Measurements from ENCODE around the gene DNAJB4.

The DNAJB4 gene

DNA sequence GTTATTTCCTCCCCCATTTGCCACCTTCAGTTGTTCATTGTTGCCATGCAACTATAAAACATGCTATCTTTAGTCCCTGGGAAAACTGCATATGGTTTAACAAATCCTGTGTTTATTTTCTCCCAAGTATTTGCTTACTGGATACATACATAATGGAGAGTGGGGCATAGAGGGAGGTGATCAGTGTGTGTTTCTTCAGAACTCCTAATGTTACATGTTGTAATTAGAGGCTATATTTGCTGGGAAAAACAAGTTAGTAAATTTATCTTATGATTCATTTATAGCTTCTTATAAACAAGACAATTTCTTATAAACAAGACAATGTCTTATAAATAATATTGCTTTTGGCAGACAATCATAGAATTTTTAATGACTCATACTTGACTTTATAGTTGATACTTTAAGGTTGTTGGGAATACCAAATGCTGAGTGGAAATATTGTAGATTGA, 33.8 kb downstream of the DNAJB4 start:
- CTCF ChIA-PET = no interaction called here
- TF ChIP-seq CTCF (conservative IDR thresholded peaks at IDR 0.05; ENCODE audit: low read depth) = no peak
- POLR2A ChIA-PET (ENCODE audit: low non-redundant PET) = no interaction called here
- H3K27ac ChIP-seq = no peak overlapping the region
- no peak for DNase-seq (ENCODE audit: low spot score)

DNA sequence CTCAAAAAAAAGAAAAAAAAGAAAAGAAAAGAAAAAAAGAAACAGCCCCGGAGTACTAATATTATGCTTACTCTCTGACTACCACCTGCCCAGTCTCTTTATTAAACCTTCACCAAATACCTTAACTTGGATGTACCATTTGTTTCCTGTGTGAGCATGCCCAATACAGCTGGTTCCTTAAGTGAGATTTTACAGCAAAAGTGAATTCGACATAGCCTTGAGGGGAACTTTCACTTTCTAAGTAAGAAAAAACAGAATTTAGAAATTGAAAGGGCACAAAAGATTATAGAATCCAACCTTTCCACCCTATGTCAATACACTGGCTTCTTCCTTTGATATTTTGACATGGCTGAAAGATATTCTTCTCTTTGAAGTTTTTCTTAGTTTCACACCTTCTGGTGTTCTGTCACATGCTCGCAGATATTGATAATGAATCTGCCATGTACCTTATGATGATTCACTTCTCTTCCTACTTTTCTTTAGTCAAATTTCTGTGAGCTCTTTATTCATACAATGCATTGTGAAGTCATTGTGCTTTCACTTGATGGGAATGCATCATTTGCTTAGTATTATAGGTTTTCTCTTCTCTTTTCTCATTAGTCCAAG, 35.8 kb downstream of the DNAJB4 start:
- no peak for DNase-seq (ENCODE audit: low spot score)
- no peak overlapping the region for H3K27ac ChIP-seq
- TF ChIP-seq CTCF (conservative IDR thresholded peaks at IDR 0.05; ENCODE audit: low read depth) = no peak
- ChIA-PET CTCF (no interaction called here), POLR2A (ENCODE audit: low non-redundant PET) (no interaction called here)

- TF ChIP-seq CTCF (conservative IDR thresholded peaks at IDR 0.05; ENCODE audit: low read depth) = no peak
- CTCF ChIA-PET = no interaction called here
Measured at GRCh38 chr1:78043436-78043835, 38.7 kb downstream of the DNAJB4 start.

GRCh38 chr1:78044796-78045562, 40.2 kb downstream of the DNAJB4 start:
- ChIA-PET POLR2A (ENCODE audit: low non-redundant PET) (no interaction called here), CTCF (interaction anchor here (0.6 kb wide), 1 partner anchor 34 kb away, joined by 3 read pairs; no protein-coding TSS in a partner anchor)
- H3K27ac ChIP-seq = no peak overlapping the region
- TF ChIP-seq CTCF (conservative IDR thresholded peaks at IDR 0.05; ENCODE audit: low read depth) = no peak
- no peak for DNase-seq (ENCODE audit: low spot score)

More at GRCh38 chr1:78043436-78043835, 38.7 kb downstream of the DNAJB4 start:
- DNase-seq (ENCODE audit: low spot score) = no peak
- POLR2A ChIA-PET (ENCODE audit: low non-redundant PET) = no interaction called here
- H3K27ac ChIP-seq = no peak overlapping the region

DNA sequence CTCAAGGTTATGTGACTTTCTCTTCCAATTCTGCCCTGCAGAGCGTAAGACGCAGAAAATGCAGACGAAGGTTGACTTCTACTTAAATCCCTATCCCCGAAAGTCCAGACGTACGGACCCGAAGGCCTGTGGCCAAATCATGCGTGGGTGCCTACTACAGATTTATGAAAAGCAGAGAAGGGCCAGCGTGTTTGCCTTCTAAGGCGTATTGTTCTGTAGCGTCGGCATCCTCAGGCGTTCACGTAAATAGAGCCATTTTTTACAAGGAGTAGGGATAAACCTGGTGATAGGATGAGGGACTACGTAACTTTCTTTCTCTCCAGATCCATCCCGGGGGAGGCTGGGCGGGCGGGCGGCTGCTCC, 40.8 kb downstream of the DNAJB4 start:
- DNase-seq (ENCODE audit: low spot score) = no peak
- CTCF ChIA-PET = interaction anchor here (0.9 kb wide), 1 partner anchor 55 kb away, joined by 4 read pairs; no protein-coding TSS in a partner anchor
- no peak for TF ChIP-seq CTCF (conservative IDR thresholded peaks at IDR 0.05; ENCODE audit: low read depth)
- H3K27ac ChIP-seq = no peak overlapping the region
- POLR2A ChIA-PET (ENCODE audit: low non-redundant PET) = no interaction called here

GRCh38 chr1:78045926-78046778, 41.4 kb downstream of the DNAJB4 start, which contains the start of gene GIPC2:
Gene GIPC2 (plus strand): TSS chr1:78045966. CDS start chr1:78046095, 129 bp downstream.
- TF ChIP-seq CTCF (conservative IDR thresholded peaks at IDR 0.05; ENCODE audit: low read depth) = no peak
- no peak for DNase-seq (ENCODE audit: low spot score)
- ChIA-PET CTCF (interaction anchor here (0.8 to 0.9 kb wide), 2 partner anchors 55 to 153 kb away, joined by 4 to 9 read pairs; no protein-coding TSS in a partner anchor), POLR2A (ENCODE audit: low non-redundant PET) (no interaction called here)
- no peak within 1 kb of the TSS for H3K27ac ChIP-seq
